GM12878 (cell line): ENCODE results near the gene CISTR. TPM values are rescaled to one million over a fixed set of nuclear protein-coding genes. Genes with fewer than 3 reads are reported as not detected.

Source experiments
- ATAC-seq: fragments of 200-7000 bp; cut with Tn5 transposase; 3 replicates; pipeline ENCODE4 v1.9.1; 2020; ENCODE audit warnings: mild to moderate bottlenecking, moderate library complexity
- BruUV-seq: library from RNA; stranded (reverse); fragments of 400-500 nt; replicated peaks from 2 replicates; lab custom pipeline; 2021; lab: Mats Ljungman, UMichigan
- CTCF ChIA-PET: fragments of 300-600 bp; sonication (Branson Sonifier 250); formaldehyde crosslinking; extraction: SDS; loops from one replicate; lab custom pipeline; 2021; ENCODE audit warnings: inconsistent platforms; lab: Yijun Ruan, JAX
- POLR2A ChIA-PET: fragments of 350-600 bp; formaldehyde crosslinking; extraction: SDS; loops from one replicate; lab custom pipeline; 2021; ENCODE audit warnings: inconsistent platforms; lab: Charles Lee
- RAD21 ChIA-PET: fragments of 300-600 bp; sonication (Branson Sonifier 250); formaldehyde crosslinking; loops from one replicate; lab custom pipeline; 2023; ENCODE audit warnings: antibody characterized with exemption; ENCODE audit not compliant: unreplicated experiment; lab: Charles Lee
- SMC1A ChIA-PET: fragments of 300-600 bp; sonication (Branson Sonifier 250); formaldehyde crosslinking; loops from one replicate; lab custom pipeline; 2023; ENCODE audit not compliant: unreplicated experiment, uncharacterized antibody; lab: Charles Lee
- DNase-seq: peaks from one replicate; pipeline ENCODE4 v3.0.0-alpha.2; 2011; ENCODE audit warnings: low read depth, low spot score
- FAIRE-seq: peaks from 3 replicates; lab custom pipeline; 2011; peaks lifted over from hg19 to GRCh38; lab: Jason Lieb, UNC
- H2AFZ ChIP-seq: 2 replicates; pipeline ENCODE4 v1.6.0; 2011; ENCODE audit warnings: low read depth, low read length, control low read depth; ENCODE audit not compliant: control insufficient read depth
- H3K27ac ChIP-seq: 2 replicates; pipeline ENCODE4 v1.5.1; 2011; ENCODE audit warnings: control low read depth; ENCODE audit not compliant: control insufficient read depth, insufficient read depth
- H3K27me3 ChIP-seq, 2 experiments: replicated peaks in 1 of 2; 2 replicates each; pipeline versions ENCODE4 v1.6.0 to v1.6.1; 2011; ENCODE audit warnings: low read length in 1 of 2; ENCODE audit not compliant: control insufficient read depth in 2 of 2, insufficient read depth in 2 of 2
- H3K36me3 ChIP-seq, 2 experiments: 2 replicates each; pipeline ENCODE4 v1.5.1; 2011; ENCODE audit warnings: low read length in 1 of 2; ENCODE audit not compliant: control insufficient read depth in 2 of 2, insufficient read depth in 2 of 2
- H3K4me1 ChIP-seq: 2 replicates; pipeline ENCODE4 v1.6.1; 2011; ENCODE audit warnings: mild to moderate bottlenecking, low read length, moderate library complexity, mixed read lengths; ENCODE audit not compliant: control insufficient read depth, insufficient read depth
- H3K4me2 ChIP-seq: 2 replicates; pipeline ENCODE4 v1.6.0; 2011; ENCODE audit warnings: control low read depth; ENCODE audit not compliant: control insufficient read depth, insufficient read depth
- H3K4me3 ChIP-seq: fragments of 200-600 bp; sonication (generic); 2 replicates; pipeline ENCODE4 v1.5.1; 2016
- H3K79me2 ChIP-seq: 2 replicates; pipeline ENCODE4 v1.6.0; 2011; ENCODE audit warnings: low read length; ENCODE audit not compliant: control insufficient read depth, insufficient read depth
- H3K9ac ChIP-seq: 2 replicates; pipeline ENCODE4 v1.8.0; 2011; ENCODE audit warnings: low read length, control low read depth, mixed read lengths; ENCODE audit not compliant: control insufficient read depth, insufficient read depth
- H3K9me3 ChIP-seq: replicated peaks from 3 replicates; pipeline ENCODE4 v1.5.1; 2011; ENCODE audit warnings: mild to moderate bottlenecking, low read length; ENCODE audit not compliant: control insufficient read depth, insufficient read depth
- H4K20me1 ChIP-seq: 2 replicates; pipeline ENCODE4 v1.6.0; 2011; ENCODE audit not compliant: control insufficient read depth, insufficient read depth
- ASH2L ChIP-seq: fragments of 300-600, 200-600 bp; sonication (generic); IDR thresholded peaks from 2 replicates; pipeline ENCODE4 v1.6.1; 2017; ENCODE audit warnings: low read depth, mild to moderate bottlenecking, borderline replicate concordance
- CTCF ChIP-seq, 3 experiments: IDR thresholded peaks in 2 of 3; conservative IDR thresholded peaks in 1 of 3; 2 replicates each; pipeline ENCODE4 v1.5.1; 2011; ENCODE audit warnings: low read depth in 3 of 3, low read length in 3 of 3, mild to moderate bottlenecking in 3 of 3, control low read depth in 2 of 3, moderate library complexity in 2 of 3, inconsistent platforms in 1 of 3, mixed read lengths in 1 of 3; ENCODE audit not compliant: control insufficient read depth in 2 of 3, insufficient read depth in 1 of 3; ENCODE audit errors: extremely low read depth in 1 of 3
- CUX1 ChIP-seq: IDR thresholded peaks from 2 replicates; pipeline ENCODE4 v1.6.1; 2012; ENCODE audit warnings: improper control_type of control experiment, low read depth, low read length; ENCODE audit not compliant: insufficient replicate concordance
- FOXM1 ChIP-seq: IDR thresholded peaks from 2 replicates; pipeline ENCODE4 v1.6.1; 2012; ENCODE audit warnings: low read depth, mild to moderate bottlenecking, inconsistent platforms, low read length, moderate library complexity
- MTA2 ChIP-seq: fragments of 450-650 bp; IDR thresholded peaks from 2 replicates; pipeline ENCODE4 v1.6.1; 2016; ENCODE audit warnings: low read depth, mild to moderate bottlenecking, moderate library complexity
- SUPT20H ChIP-seq: IDR thresholded peaks from 2 replicates; pipeline ENCODE4 v1.6.1; 2011; ENCODE audit warnings: low read depth, mild to moderate bottlenecking, low read length, moderate library complexity, borderline replicate concordance; ENCODE audit not compliant: control insufficient read depth
- ZNF622 ChIP-seq: fragments of 450-650 bp; IDR thresholded peaks from 2 replicates; pipeline ENCODE4 v1.6.1; 2017; ENCODE audit warnings: mild to moderate bottlenecking, inconsistent platforms
- ZNF687 ChIP-seq: fragments of 450-650 bp; IDR thresholded peaks from 2 replicates; pipeline ENCODE4 v1.6.1; 2017; ENCODE audit warnings: mild to moderate bottlenecking, moderate library complexity
- WGBS: methylation state at CpG from one replicate; pipeline ENCODE4 v1.1.6; 2016; ENCODE audit warnings: low lambda C conversion rate; ENCODE audit not compliant: insufficient replicate concordance, insufficient coverage; ENCODE audit errors: missing lambda C conversion rate; 5-methylcytosine and 5-hydroxymethylcytosine counted together
- in situ Hi-C: fragments of 300-500 bp; cut with MboI; formaldehyde crosslinking; loops from 9 replicates; pipeline ENCODE4 v1.14.3; 2018; ENCODE audit warnings: mixed read lengths
- intact Hi-C: fragments of 100-400 bp; cut with micrococcal nuclease; formaldehyde crosslinking; loops from one replicate; pipeline ENCODE4 v1.14.2; 2022; ENCODE audit not compliant: unreplicated experiment
- polyA plus RNA-seq, 11 experiments: library from polyadenylated mRNA; depleted of rRNA in 4 of 11; unstranded in 6 of 11; stranded (reverse) in 5 of 11; fragments of >200 nt; fragmentation: Nextera tagmentation in 4 of 11; fragmentation: Illumina TruSeq in 1 of 11; extraction: Ambion mirVana in 4 of 11; extraction: Trizol in 1 of 11; gene quantifications; 1 replicate in 1 of 11; 2 replicates in 10 of 11; pipeline versions ENCODE4 v1.2.1 to v1.2.3, GENCODE V29; 2011 to 2016; ENCODE audit warnings: inconsistent platforms in 2 of 11, missing spikeins in 2 of 11, low read depth in 1 of 11
- total RNA-seq, 4 experiments: library from RNA; depleted of rRNA in 3 of 4; stranded (reverse); fragments of >200 nt in 3 of 4; fragmentation: Illumina TruSeq in 1 of 4; extraction: Trizol in 1 of 4; gene quantifications; 2 replicates each; pipeline versions ENCODE4 v1.2.1 to v1.2.3, GENCODE V29; 2013 to 2021

The CISTR gene
- total and polyA plus RNA-seq, 10 of the 15 experiments (the other 5 are each of a cell fraction or from before 2014, with no cell fraction given), result 0.26 TPM; not detected in 9

GRCh38 chr12:53765891-53766290 lies 14.1 kb upstream of the CISTR start:
- ChIA-PET RAD21 (interaction anchor here (1.0 to 2.1 kb wide), 2 partner anchors 9 to 64 kb away, joined by 3 to 7 read pairs; no protein-coding TSS in a partner anchor), CTCF (interaction anchor here (0.9 to 3.0 kb wide), 9 partner anchors 10 to 232 kb away, joined by 3 to 34 read pairs (median 4); partner anchors contain the start of gene HOXC10), POLR2A (interaction anchor here (0.7 to 1.4 kb wide), 2 partner anchors 13 to 110 kb away, joined by 3 to 4 read pairs; no protein-coding TSS in a partner anchor), SMC1A (interaction anchor here (1.5 to 2.2 kb wide), 4 partner anchors 9 to 21 kb away, joined by 3 to 5 read pairs (median 5); partner anchors contain the start of gene CISTR)
- H3K27me3 ChIP-seq, result peaks cover 0 to 5% of the 10 kb centered on the region in 2 experiments; a peak in 2 of 4 replicates
- no peaks in the 10 kb centered on the region for H3K79me2 ChIP-seq
- no peak overlapping the region for H3K9ac ChIP-seq
- H3K4me2 ChIP-seq, result no peak overlapping the region
- no peaks in the 10 kb centered on the region for H4K20me1 ChIP-seq
- no peaks in the 10 kb centered on the region for H3K9me3 ChIP-seq
- intact Hi-C loops (loop anchor here (5.0 kb wide), 1 partner anchor 221 kb away; the partner anchor contains the start of gene HOXC10), in situ Hi-C loops (no loop called here)
- FAIRE-seq (no peak), DNase-seq (no peak), ATAC-seq (no peak)
- 60% methylated on average over 2 of the region's 2 CpGs for WGBS
- no peak overlapping the region for H2AFZ ChIP-seq
- no peaks in the 10 kb centered on the region for H3K36me3 ChIP-seq
- no peaks in the 10 kb centered on the region; the same call in 1 of the 2 replicates for H3K4me1 ChIP-seq
- H3K27ac ChIP-seq, result no peak overlapping the region
- H3K4me3 ChIP-seq, result no peak overlapping the region
- no TSS peak for BruUV-seq
- TF ChIP-seq SUPT20H, result no peak
- no peak for TF ChIP-seq ASH2L
- no peak for TF ChIP-seq CTCF (IDR thresholded peaks at IDR 0.05 in 2 of 3, conservative IDR thresholded peaks at IDR 0.05 in 1 of 3; ENCODE audit: control insufficient read depth in 2 of 3, extremely low read depth in 1 of 3, insufficient read depth in 1 of 3, low read depth in 3 of 3, low read length in 3 of 3)
- TF ChIP-seq ZNF687, result no peak
- no peak for TF ChIP-seq MTA2
- no peak for TF ChIP-seq FOXM1
- TF ChIP-seq CUX1, result no peak
- TF ChIP-seq ZNF622, result no peak
